ENCODE data around the gene ANXA6.

The ANXA6 gene

GRCh38 chr5:151097061-151097460 is 60.5 kb downstream of the ANXA6 start:
- peak; percentile 80 for DNase-seq

GRCh38 chr5:151096001-151096373 is 61.6 kb downstream of the ANXA6 start:
- DNase-seq = no peak

- peak; percentile 17 for DNase-seq
Measured at GRCh38 chr5:151095341-151096000, 62.1 kb downstream of the ANXA6 start.

GRCh38 chr5:151094852-151095245 is 62.7 kb downstream of the ANXA6 start:
- no peak for DNase-seq

- DNase-seq = peak; percentile 42
Measured at GRCh38 chr5:151094030-151094851, 63.3 kb downstream of the ANXA6 start.

- peak; percentile 94 for DNase-seq
Measured at GRCh38 chr5:151093476-151093889, 64.1 kb downstream of the ANXA6 start.

GRCh38 chr5:151092762-151093161 is 64.8 kb downstream of the ANXA6 start:
- DNase-seq = peak; percentile 89

- DNase-seq = no peak
Measured at GRCh38 chr5:151089726-151090125, 67.9 kb downstream of the ANXA6 start.

GRCh38 chr5:151088986-151089385 is 68.6 kb downstream of the ANXA6 start:
- DNase-seq = no peak

- no peak for DNase-seq
Measured at GRCh38 chr5:151087486-151087885, 70.1 kb downstream of the ANXA6 start.

GRCh38 chr5:151086905-151087360 is 70.6 kb downstream of the ANXA6 start:
- no peak for DNase-seq

GRCh38 chr5:151086192-151086869 is 71.2 kb downstream of the ANXA6 start:
- no peak for DNase-seq

GRCh38 chr5:151085517-151086041 is 72.0 kb downstream of the ANXA6 start:
- no peak for DNase-seq

- no peak for DNase-seq
Measured at GRCh38 chr5:151084363-151084762, 73.2 kb downstream of the ANXA6 start.

GRCh38 chr5:151083081-151083676 is 74.4 kb downstream of the ANXA6 start:
- no peak for DNase-seq

GRCh38 chr5:151082282-151082902 is 75.2 kb downstream of the ANXA6 start:
- DNase-seq = no peak

- DNase-seq = peak; percentile 72
Measured at GRCh38 chr5:151081431-151082281, 75.9 kb downstream of the ANXA6 start.

- peak; percentile 87 for DNase-seq
Measured at GRCh38 chr5:151080613-151081430, 76.8 kb downstream of the ANXA6 start, which contains the start of gene TNIP1. Gene TNIP1, minus strand, starts transcription at chr5:151081034. Its CDS starts 15,939 bp downstream, at chr5:151065095.

GRCh38 chr5:151079838-151080612 is 77.6 kb downstream of the ANXA6 start:
- DNase-seq = no peak

Data from MV-4-11 (cell line).